Right lobe of liver (tissue), 4 donors: ENCODE data around the gene TAS1R3.

ENCODE experiments used
- CTCF ChIP-seq, 4 donors: fragments of 200-600 bp in 3 of 4; fragments of 450-650 bp in 1 of 4; IDR thresholded peaks; one replicate each; pipeline versions ENCODE4 v1.5.1 to v1.8.0; 2016 to 2022; ENCODE audit warnings: antibody characterized with exemption in 4 of 4, mild to moderate bottlenecking in 2 of 4
- POLR2A ChIP-seq: fragments of 450-650 bp; IDR thresholded peaks from one replicate; pipeline ENCODE4 v1.6.1; 2017; ENCODE audit warnings: antibody characterized with exemption, mild to moderate bottlenecking
- donor health status: DM: no; HTN: no; CAD: no.
- donor health status: DM: no; HTN: no; CAD: no.
- donor health status: DM: no; HTN: yes; CAD: no.

- TF ChIP-seq CTCF (IDR thresholded peaks at IDR 0.05) (no peak), POLR2A (no peak)
These were observed 6.1 kb downstream of the TAS1R3 start for GRCh38 chr1:1336931-1337792.
